Spleen (tissue), 11 donors: ENCODE results near the gene RAP2C. TPM values are rescaled to one million over a fixed set of nuclear protein-coding genes. Genes with fewer than 3 reads are reported as not detected.

ENCODE experiments used
- DNase-seq: peaks from one replicate; pipeline ENCODE4 v3.0.0-alpha.2; 2020
- H3K27ac ChIP-seq, 8 donors: fragments of 200-600 bp; sonication (generic) in 7 of 8; 1 replicate in 4 of 8; 2 replicates in 4 of 8; pipeline versions ENCODE4 v1.5.0 to v1.8.0; 2016 to 2021; ENCODE audit warnings: inconsistent platforms in 4 of 8, mild to moderate bottlenecking in 4 of 8, moderate library complexity in 1 of 8
- H3K27me3 ChIP-seq, 7 donors: fragments of 200-600 bp; sonication (generic) in 6 of 7; replicated peaks in 1 of 7; 1 replicate in 4 of 7; 2 replicates in 3 of 7; pipeline versions ENCODE4 v1.5.0 to v1.8.0; 2016 to 2021; ENCODE audit warnings: inconsistent platforms in 3 of 7, mild to moderate bottlenecking in 1 of 7
- H3K36me3 ChIP-seq, 6 donors: fragments of 200-600 bp; sonication (generic) in 5 of 6; 1 replicate in 4 of 6; 2 replicates in 2 of 6; pipeline versions ENCODE4 v1.5.0 to v1.8.0; 2016 to 2021; ENCODE audit warnings: inconsistent platforms in 2 of 6
- H3K4me1 ChIP-seq, 6 donors: fragments of 200-600 bp; sonication (generic) in 5 of 6; 1 replicate in 3 of 6; 2 replicates in 3 of 6; pipeline versions ENCODE4 v1.5.0 to v1.8.0; 2016 to 2021; ENCODE audit warnings: inconsistent platforms in 3 of 6
- H3K4me3 ChIP-seq, 8 donors: fragments of 200-600 bp; sonication (generic) in 7 of 8; 1 replicate in 4 of 8; 2 replicates in 4 of 8; pipeline versions ENCODE4 v1.5.0 to v1.8.0; 2016 to 2021; ENCODE audit warnings: inconsistent platforms in 4 of 8, mild to moderate bottlenecking in 4 of 8, moderate library complexity in 2 of 8
- H3K9me3 ChIP-seq, 8 donors: fragments of 200-600 bp; sonication (generic) in 7 of 8; 1 replicate in 4 of 8; 2 replicates in 4 of 8; pipeline versions ENCODE4 v1.5.0 to v1.8.0; 2016 to 2021; ENCODE audit warnings: inconsistent platforms in 4 of 8
- POLR2A ChIP-seq, 3 donors: fragments of 450-650 bp; IDR thresholded peaks; one replicate each; pipeline ENCODE4 v1.5.1; 2017; ENCODE audit warnings: antibody characterized with exemption in 3 of 3, mild to moderate bottlenecking in 1 of 3
- POLR2AphosphoS5 ChIP-seq, 3 donors: sonication (generic); formaldehyde crosslinking; IDR thresholded peaks; one replicate each; pipeline ENCODE4 v1.5.1; 2017; ENCODE audit warnings: antibody characterized with exemption in 3 of 3
- WGBS, 5 donors: extraction: QIAGEN DNeasy Blood & Tissue Kit in 3 of 5; methylation state at CpG; one replicate each; pipeline versions ENCODE4 v1.1.5 to v1.1.7; 2013 to 2018; 5-methylcytosine and 5-hydroxymethylcytosine counted together
- intact Hi-C: fragments of 100-400 bp; cut with DNase I; formaldehyde crosslinking; loops from one replicate; pipeline ENCODE4 v1.15.0; 2023; ENCODE audit warnings: low total_unique reads
- polyA plus RNA-seq, 3 donors: library from polyadenylated mRNA; stranded (reverse); fragments of 200-250 nt; gene quantifications; one replicate each; pipeline ENCODE4 v1.2.1, GENCODE V29; 2013
- total RNA-seq, 7 donors: library from RNA; depleted of rRNA in 3 of 7; stranded (reverse); fragments of >200 nt in 3 of 7; fragmentation: NEBNext Ultra II Directional in 4 of 7; extraction: Animal tissue kit (Norgen Biotek cat#: 25700) in 4 of 7; gene quantifications; one replicate each; pipeline versions ENCODE4 v1.1.0 to v1.2.1, GENCODE V29; 2016 to 2021
- TF ChIP-seq, protein P1 (sequence below), 11 experiments: fragments of 200-600 bp in 7 of 11; fragments of 450-650 bp in 4 of 11; sonication (generic) in 4 of 11; IDR thresholded peaks in 8 of 11; conservative IDR thresholded peaks in 3 of 11; 1 replicate in 7 of 11; 2 replicates in 4 of 11; pipeline versions ENCODE4 v1.4.0 to v1.8.0; 2016 to 2021; ENCODE audit warnings: antibody characterized with exemption in 11 of 11, inconsistent platforms in 4 of 11, mild to moderate bottlenecking in 1 of 11
- donor health status: healthy with polysubstance abuse.
- donor health status: DM: no; HTN: no; CAD: no; lungs with moderate emphysema.
- donor health status: DM: no; HTN: no; CAD: no.
- donor health status: Bipolar disorder and iron deficiency.
- donor health status: healthy.
- donor health status: DM: no; HTN: no; CAD: no.
- donor health status: DM: yes; HTN: yes; CAD: no.

The RAP2C gene
- total and polyA plus RNA-seq, 10 donors = 22.5 to 38.5 (median 28.9) TPM

DNA sequence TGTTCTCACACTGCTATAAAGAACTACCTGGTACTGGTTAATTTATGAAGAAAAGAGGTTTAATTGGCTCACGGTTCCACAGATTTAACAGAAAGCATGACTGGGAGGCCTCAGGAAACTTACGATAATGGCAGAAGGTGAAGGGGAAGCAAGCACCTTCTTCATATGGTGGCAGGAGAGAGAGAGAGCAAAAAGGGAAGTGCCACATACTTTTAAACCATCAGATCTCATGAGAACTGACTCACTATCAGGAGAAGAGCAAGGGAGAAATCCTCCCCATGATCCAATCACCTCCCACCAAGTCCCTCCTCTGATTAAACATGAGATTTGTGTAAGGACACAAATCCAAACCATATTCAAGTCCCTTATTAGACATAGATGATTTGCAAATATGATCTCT is 12.3 kb upstream of the RAP2C start:
- no peak overlapping the region for H3K4me3 ChIP-seq
- no peaks in the 10 kb centered on the region for H3K4me1 ChIP-seq
- H3K36me3 ChIP-seq = no peaks in the 10 kb centered on the region
- H3K9me3 ChIP-seq = no peaks in the 10 kb centered on the region
- 49 to 69% (median 55%) methylated on average over 2 of the region's 2 CpGs for WGBS, 5 donors
- no peak overlapping the region for H3K27ac ChIP-seq
- H3K27me3 ChIP-seq = no peaks in the 10 kb centered on the region
- TF ChIP-seq, protein P1, sequence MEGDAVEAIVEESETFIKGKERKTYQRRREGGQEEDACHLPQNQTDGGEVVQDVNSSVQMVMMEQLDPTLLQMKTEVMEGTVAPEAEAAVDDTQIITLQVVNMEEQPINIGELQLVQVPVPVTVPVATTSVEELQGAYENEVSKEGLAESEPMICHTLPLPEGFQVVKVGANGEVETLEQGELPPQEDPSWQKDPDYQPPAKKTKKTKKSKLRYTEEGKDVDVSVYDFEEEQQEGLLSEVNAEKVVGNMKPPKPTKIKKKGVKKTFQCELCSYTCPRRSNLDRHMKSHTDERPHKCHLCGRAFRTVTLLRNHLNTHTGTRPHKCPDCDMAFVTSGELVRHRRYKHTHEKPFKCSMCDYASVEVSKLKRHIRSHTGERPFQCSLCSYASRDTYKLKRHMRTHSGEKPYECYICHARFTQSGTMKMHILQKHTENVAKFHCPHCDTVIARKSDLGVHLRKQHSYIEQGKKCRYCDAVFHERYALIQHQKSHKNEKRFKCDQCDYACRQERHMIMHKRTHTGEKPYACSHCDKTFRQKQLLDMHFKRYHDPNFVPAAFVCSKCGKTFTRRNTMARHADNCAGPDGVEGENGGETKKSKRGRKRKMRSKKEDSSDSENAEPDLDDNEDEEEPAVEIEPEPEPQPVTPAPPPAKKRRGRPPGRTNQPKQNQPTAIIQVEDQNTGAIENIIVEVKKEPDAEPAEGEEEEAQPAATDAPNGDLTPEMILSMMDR (IDR thresholded peaks at IDR 0.05 in 8 of 11, conservative IDR thresholded peaks at IDR 0.05 in 3 of 11) = no peak
- no peak for TF ChIP-seq POLR2AphosphoS5 (IDR thresholded peaks at IDR 0.05)
- no peak for TF ChIP-seq POLR2A (IDR thresholded peaks at IDR 0.05)
- DNase-seq = no peak
- intact Hi-C loops = no loop called here

DNA sequence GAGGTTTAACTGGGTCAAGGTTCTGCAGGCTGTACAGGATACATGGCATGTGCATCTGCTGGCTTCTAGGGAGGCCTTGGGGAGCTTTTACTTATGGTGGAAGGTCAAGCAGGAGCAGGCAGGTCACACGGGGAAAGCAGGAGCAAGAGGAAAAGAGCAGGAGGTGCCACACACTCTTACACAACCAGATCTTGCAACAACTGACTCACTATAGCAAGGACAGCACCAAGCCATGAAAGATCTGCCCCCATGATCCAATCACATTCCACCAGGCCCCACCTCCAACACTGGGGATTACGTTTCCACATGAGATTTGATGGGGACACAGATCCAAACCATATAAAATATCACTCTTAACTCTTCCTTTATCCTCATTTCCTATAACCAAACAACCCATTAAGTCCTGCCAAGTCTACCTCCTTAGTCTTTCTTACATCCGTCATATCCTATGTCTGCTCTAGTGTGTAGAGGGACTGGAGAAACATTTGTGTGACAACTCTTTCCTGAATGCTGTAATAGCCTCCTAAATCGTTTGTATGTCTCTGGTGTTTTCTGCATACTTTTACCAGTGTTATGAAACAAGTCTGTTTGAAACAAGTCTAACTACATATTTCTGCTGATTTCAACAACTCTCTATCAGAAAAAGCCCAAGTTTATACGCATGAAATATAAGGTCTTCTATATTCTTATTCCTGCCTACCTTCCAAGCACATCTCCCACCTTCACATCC is 8.3 kb upstream of the RAP2C start:
- no peak for TF ChIP-seq POLR2AphosphoS5 (IDR thresholded peaks at IDR 0.05)
- TF ChIP-seq, protein P1 (IDR thresholded peaks at IDR 0.05 in 8 of 11, conservative IDR thresholded peaks at IDR 0.05 in 3 of 11) = no peak
- no peak for TF ChIP-seq POLR2A (IDR thresholded peaks at IDR 0.05)
- intact Hi-C loops = no loop called here

DNA sequence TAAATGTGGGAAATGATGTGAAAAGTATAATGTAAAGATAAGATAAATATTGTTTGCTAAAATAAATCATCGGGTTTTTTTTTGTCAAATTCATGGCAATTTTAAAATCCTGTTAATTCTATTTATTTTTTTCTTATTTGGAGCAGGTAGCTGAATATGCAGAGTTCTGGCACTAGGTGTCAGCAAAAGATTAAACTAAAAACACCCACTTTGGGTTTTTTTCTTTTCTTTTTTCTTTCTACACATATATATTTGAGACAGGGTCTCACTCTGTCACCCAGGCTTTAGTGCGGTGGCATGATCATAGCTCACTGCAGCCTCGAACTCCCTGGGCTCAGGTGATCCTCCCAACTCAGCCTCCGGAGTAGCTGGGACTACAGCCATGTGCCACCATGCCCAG is 6.9 kb upstream of the RAP2C start:
- TF ChIP-seq POLR2AphosphoS5 (IDR thresholded peaks at IDR 0.05) (no peak), POLR2A (IDR thresholded peaks at IDR 0.05) (no peak)
- TF ChIP-seq, protein P1 (IDR thresholded peaks at IDR 0.05 in 8 of 11, conservative IDR thresholded peaks at IDR 0.05 in 3 of 11) = peak in 4 of 11 experiments; percentile 22 to 32 (median 26)
- Histone ChIP-seq H3K9me3 (no peaks in the 10 kb centered on the region), H3K4me3 (no peak overlapping the region), H3K27ac (no peak overlapping the region), H3K36me3 (no peaks in the 10 kb centered on the region), H3K27me3 (peaks cover 0 to 5% (median 0%) of the 10 kb centered on the region in 7 donors), H3K4me1 (no peaks in the 10 kb centered on the region)
- DNase-seq = no peak
- intact Hi-C loops = no loop called here
- WGBS, 5 donors = 67 to 89% (median 75%) methylated on average over 4 of the region's 4 CpGs

More for the DNA sequence above, 8.3 kb upstream of the RAP2C start:
- H3K27me3 ChIP-seq = peaks cover 0 to 5% (median 0%) of the 10 kb centered on the region in 7 donors
- no peak overlapping the region for H3K27ac ChIP-seq
- H3K4me1 ChIP-seq = no peaks in the 10 kb centered on the region
- H3K9me3 ChIP-seq = no peaks in the 10 kb centered on the region
- WGBS, 5 donors = 47 to 82% (median 58%) methylated on average over 5 of the region's 5 CpGs
- no peak overlapping the region for H3K4me3 ChIP-seq
- no peaks in the 10 kb centered on the region for H3K36me3 ChIP-seq
- DNase-seq = no peak

DNA sequence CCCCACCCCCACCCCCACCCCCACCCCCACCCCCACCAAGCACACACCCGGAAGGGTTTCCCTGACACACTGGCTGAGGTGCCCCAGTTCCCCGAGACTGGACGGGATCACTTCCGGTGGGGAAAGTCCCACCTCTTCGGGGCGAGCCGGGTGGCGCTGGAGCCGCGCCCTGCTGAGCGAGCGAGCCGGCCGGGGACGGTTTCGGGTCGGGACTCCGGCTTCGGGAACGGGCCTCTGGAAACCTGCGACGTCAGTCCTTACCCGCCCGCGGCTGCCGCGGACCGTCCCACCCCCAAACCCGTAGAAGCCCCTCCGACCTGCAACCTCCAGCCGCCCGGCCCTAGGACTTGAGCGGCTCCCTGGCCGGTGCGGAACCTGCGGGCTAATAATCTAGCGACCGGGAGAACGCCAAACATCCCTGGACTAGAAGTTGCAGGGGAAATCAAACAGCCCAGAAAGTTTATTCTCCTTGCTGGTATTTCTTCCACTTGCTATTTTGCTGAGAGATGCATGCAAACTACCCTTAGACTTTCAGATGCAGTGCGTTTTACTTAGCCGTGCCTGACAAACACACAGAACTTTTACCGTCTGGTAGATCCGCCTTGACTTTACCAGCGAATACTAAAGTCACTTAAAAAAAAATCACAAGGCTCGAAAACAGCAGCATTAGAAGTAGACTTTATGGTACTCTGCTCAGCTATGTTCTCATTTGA is 991 bp downstream of the RAP2C start:
- Histone ChIP-seq H3K4me3 (peak overlapping the region; percentile 41 to 79 (median 60)), H3K36me3 (peaks cover 0 to 10% (median 0%) of the 10 kb centered on the region in 6 donors), H3K9me3 (no peaks in the 10 kb centered on the region), H3K27ac (peak overlapping the region; percentile 66 to 99 (median 97)), H3K27me3 (no peaks in the 10 kb centered on the region), H3K4me1 (peaks cover 0 to 47% (median 23%) of the 10 kb centered on the region in 6 donors)
- WGBS, 5 donors = 0 to 51% (median 4%) methylated on average over 8 to 45 of the region's 45 CpGs
- DNase-seq = peak; percentile 94
- TF ChIP-seq POLR2AphosphoS5 (IDR thresholded peaks at IDR 0.05) = peak; percentile 73 to 88 (median 83)
- TF ChIP-seq POLR2A (IDR thresholded peaks at IDR 0.05) = no peak
- intact Hi-C loops = no loop called here
